GM18507 (cell line): ENCODE measurements around the gene RDX.
A peak's percentile ranks its signal among the peaks of the same experiment; 100 is the strongest.

ENCODE experiments used
- DNase-seq: peaks from one replicate; pipeline ENCODE4 v3.0.0; 2011; ENCODE audit warnings: low read depth; ENCODE audit not compliant: insufficient read length; ENCODE audit errors: extremely low spot score
- FAIRE-seq: peaks from 2 replicates; lab custom pipeline; 2011; peaks lifted over from hg19 to GRCh38; lab: Jason Lieb, UNC

RDX gene

DNA sequence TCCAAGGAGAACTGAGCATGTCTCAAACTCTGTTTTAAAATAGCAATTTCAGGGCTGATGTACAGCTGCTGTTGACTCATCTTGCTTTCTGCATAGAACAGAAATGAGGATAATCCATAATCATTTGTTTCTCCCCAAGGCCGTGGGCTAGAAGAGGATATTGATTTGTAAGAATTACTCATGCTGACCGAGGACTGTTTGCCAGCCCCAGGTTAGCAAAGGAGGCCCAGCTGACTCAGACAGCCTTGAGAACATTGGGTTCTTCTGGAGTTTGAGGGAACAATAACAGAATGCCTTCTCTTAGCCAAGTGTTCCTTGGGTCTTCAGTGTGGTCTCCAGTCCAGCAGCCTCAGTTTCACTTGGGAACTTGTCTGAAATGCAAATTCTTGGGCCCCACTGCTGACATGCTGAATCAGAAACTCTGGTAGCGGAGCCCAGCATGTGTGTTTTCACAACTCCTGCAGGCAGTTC is 111.3 kb downstream of the RDX start:
- no peak for FAIRE-seq

DNA sequence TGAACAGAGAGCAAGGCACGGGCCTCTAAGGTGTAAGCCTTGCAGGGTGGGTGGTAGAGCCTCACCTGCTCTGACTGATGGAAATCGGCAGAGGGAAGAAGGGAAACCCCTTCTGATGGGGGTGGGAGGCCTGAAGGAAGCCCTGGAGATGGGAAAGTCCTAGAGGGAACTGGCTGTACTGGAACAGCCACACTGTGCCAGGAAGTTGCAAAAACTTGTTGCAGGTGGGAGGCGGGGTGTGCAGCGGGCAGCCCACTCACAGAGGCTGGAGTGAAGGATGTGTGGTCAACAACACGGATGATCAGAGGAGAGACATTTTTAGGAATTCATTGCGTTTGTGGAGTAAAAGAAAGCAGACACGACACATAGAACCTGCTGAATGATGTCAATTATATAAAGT is 112.0 kb downstream of the RDX start:
- DNase-seq: no peak
- FAIRE-seq: no peak

More for the DNA sequence above, 111.3 kb downstream of the RDX start:
- DNase-seq: no peak

DNA sequence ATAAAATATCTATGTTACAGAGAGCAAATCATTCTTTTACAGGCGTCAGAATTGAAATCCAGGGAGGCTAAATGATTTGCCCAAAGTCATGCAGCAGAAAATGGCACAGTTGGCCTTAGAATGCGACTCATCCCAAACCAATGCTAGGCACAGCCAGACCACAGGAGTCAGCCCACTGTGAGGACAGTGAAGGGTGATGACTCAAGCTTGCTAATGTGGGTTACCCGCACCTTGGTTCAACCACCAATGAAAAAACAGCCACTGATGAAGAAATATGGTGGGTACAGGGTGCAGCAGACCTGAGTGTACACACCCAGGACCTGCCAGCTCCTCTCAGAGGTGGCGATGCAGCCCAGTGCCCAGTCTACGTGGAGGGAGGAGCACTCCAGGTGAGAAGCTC is 113.5 kb downstream of the RDX start:
- DNase-seq (no peak), FAIRE-seq (no peak)

DNA sequence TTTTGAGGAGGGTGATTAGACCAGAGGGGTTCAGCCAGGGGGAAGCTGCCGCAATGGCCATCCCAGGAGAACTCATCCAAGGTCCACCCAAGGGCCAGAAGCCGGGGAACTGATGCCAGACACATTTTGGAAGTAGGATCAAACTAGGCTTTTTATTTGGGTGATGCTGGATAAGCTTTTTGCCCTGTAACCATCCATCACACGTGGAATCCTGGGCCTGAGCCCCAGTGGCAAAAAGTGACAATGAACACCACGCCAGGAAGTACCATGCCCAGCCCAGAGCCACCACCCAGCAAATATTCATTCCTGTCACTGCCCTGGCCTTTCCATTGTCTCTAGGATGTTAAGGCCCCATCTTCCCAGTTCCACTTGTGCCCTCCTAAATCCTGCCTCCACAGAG is 117.3 kb downstream of the RDX start:
- DNase-seq (no peak), FAIRE-seq (no peak)

DNA sequence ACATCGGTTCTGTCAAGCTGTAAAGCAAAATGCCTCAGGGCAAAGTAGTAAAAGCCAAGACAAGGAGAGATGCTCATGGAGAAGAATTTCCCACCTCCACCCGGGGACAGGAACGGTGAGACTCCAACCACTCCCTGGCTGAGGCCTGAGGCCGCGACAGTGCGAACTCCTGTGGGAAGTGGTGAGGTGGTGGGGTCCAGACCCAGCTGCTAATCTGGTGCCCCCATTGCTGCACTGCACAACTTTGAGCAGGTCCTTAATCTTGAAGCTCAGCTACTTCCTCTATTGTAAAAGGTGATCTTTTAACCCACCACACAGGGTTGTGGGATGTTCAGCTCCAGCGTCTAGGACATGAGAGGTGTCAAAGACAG is 119.3 kb downstream of the RDX start:
- DNase-seq: no peak
- no peak for FAIRE-seq

DNA sequence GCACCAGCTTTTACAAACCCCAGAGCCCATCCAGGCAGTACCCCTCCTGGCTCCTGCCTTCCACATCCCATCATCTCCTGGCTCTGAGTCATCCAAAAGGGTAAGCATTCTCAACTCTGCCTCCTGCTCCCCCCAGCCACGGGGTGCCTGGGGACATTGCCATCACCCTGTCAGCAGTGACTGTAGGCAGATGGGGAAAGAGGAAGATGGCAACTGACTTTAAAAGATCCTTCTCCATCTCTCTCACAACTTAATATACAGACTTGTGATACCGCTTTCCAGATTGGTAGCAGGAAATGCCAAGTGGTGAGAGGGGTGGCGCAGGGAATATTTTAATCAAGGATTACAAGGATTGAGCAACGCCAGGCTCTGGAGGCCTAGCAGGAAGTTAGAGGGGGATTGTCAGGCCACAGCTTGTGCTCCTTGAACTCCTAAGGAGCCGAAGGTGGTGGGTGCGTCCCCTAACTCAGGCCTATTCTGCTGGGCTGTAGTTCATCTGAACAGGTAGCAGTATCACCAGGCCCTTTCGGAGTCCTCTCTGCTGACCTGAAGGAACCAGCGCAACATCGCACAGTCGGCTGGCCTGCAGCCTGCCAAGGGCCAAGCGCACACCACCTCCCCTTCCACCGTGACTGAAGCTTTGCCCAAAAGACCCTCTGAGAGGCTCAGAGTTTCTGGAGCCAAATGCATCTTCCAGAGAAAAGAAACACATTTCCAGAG is 119.9 kb downstream of the RDX start:
- FAIRE-seq (no peak), DNase-seq (no peak)

DNA sequence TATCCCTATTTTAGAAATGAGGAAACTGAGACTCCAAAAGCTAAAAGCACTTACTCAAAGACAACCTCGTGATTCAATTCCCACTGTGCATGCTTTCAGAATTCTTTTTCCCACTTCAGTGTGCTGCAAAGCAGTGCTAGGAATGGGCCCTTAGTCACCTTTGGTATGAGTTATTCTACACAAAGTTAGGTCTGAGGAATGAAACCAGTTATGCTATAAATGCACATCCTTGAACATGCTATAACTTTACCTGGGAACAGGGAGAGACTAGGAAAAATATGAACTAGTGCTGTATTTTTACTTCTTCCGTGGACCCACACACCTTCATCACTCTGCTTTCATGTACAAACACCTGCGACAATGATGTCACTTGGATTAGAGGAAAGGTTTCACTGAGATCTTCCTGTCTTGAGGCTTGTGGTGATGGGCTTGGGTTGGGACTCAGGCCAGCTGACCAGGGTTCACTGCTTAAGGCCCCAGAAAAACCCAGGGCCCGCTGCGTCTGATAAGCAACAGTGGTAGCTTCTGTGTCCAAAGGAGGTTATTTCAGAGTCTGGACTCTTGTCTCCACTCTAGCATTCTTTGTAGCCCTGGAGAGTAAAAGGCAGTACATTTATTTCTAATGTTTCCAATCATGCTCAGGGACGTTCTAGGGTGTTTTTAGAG is 121.6 kb downstream of the RDX start:
- DNase-seq: no peak
- no peak for FAIRE-seq

DNA sequence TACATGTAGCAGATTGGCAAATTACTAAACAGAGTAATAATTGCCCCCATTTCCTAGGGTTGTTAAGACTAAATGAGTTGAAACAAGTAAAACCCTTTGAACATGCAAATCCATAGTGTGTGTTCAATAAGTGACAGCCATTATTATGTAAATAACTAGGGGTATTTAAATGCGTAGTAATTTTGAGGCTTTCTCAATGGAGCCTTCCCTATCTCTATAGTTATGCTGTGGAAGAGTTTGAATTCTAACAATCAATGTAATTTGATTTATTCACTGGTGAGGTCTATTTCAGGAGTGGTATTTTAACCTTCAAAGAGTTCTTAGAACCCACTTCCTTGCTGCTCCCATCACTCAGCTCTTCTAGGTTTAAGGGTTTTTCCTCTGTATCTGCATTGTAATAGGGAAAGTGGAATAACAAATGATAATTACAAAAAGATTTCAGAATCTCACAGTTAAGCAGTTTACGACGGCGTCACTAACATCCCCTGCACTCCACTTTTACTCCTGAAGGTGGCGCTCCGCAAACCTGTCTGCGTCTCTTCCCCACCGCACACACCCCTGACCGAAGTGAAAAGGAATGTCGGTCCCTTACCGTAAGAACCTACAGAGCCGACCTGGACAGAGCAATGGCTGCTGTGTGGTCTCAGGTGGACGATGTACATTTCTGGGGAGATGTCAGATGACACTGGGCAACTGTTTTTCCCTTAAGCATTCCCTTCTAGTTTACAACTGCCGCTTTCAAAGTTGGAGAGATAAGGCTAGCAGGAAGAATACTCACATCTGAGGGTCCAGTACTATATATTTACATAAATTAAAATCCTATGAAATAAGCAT is 122.4 kb downstream of the RDX start:
- DNase-seq (peak; percentile 18), FAIRE-seq (peak; percentile 64)

DNA sequence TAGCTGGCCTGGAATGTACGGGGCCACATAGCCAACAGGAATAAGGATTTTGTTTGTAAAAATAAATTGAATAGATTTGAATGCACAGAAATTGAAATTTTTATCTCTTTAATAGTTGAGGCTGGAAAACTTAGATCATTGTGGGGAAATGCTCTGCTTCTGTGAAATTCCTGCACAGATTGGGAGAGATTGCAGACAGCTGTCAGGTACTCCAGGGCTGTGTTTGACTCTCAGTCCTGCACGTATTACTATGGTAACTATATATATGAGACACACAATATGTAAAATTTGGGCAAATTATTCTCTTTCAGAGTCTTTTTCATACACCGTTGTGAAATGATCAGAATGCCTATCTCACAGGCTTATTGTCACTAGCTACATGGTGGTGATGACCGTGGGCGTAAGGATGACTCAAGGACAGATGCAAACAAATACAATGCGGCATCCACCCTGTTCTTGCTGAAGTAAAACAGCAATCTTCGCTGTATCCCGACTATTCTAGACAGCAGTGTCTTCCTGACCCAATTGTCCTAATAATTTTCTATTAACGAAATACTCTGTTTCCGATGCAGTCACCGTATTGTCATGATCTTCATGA is 123.8 kb downstream of the RDX start:
- DNase-seq (no peak), FAIRE-seq (no peak)

DNA sequence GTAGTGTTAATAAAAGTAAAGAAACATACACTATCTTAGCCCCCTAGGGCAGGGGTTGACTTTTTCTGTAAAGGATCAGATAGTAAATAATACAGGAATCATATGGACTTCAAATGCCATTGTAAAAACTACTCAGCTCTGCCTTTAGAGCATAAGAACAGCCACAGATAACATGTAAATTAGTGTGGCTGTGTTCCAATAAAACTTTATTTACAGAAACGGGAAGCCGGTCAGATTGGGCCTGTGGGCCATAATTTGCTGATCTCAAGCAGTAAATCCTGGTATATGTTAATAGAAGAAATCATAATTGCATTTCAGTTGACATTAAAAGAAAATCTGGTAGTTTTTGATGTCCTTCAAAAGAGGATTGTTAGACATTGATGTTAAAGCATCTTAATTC is 126.7 kb downstream of the RDX start:
- FAIRE-seq (no peak), DNase-seq (no peak)

DNA sequence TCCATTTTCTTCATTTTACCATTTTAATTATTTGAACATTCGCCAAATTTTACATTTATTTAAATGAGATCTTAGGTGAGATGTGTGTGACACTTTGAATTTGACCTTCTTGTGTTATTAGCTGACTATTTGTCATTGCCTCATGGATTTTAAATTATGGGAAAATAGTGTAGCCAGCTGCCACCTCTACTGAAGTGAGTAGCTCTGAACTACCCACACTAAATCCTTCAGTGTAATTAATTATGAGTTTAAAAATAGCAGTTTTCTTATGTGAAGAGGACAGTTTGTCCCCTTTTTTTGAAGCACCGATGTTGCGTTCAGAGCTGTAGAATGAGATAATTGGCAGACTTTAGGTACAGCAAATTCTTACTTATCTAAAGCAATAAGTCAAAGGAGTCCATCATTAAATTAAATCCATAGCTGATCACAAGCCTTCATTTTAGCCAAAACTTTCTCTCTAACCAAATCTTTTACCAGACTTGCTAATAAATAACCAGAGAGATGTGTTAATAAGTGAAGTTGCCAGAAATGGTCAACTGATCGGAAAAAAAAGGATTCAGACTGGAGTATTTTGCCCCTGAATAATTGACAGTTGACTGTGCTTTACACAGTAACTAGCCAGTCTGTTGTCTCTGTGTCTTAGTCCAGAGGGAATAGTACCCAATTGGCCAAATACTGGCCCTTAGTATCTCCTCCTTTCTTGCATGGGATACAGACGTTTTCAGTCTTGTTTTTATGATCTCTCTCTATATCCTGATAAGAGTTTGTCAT is 128.2 kb downstream of the RDX start:
- no peak for DNase-seq
- FAIRE-seq: peak; percentile 24

DNA sequence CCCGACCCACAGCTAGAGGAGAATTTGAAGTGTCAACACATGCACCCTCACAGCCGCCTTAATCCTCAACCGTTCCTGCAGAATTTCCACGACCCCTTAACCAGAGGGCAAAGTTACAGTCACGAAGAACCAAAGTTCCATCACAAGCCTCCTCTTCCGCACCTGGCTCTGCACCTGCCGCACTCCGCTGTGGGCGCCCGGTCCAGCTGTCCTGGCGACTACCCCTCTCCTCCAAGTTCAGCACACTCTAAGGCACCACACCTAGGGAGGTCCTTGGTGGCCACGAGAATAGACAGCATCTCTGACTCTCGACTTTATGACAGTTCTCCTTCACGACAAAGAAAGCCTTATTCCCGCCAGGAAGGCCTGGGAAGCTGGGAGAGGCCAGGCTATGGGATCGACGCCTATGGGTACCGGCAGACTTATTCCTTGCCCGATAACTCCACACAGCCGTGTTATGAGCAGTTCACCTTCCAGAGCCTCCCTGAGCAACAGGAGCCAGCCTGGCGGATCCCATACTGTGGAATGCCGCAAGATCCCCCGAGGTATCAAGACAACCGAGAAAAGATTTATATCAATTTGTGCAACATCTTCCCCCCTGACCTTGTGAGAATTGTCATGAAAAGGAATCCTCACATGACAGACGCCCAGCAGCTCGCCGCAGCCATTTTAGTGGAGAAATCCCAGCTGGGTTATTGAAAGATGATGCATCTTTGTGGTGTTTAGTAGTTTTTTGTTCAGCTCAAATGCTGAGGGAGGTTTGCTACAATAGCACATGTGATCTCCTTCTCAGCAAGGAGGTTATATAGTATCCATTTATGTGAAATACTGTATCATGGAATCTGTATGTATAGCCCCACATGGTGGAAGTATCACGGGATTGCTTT is 131.1 kb downstream of the RDX start:
- no peak for DNase-seq
- no peak for FAIRE-seq

DNA sequence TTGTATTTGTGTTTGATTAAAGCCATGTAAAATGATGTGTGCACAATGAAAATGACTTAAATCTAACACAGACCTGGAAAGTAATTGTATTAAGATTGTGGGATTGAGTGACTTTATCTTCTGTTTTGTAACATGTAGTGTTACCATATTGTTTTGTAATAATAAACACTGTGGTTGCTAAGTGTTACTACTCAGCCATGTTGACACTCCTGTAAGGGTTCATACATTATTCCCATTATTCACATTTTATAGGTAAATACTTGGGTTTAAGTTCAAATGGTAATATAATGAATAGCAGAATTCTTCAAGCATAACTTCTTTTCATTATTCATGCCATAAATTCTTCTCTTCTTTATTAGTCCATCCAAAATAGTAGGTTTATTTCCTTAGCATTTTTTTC is 134.2 kb downstream of the RDX start:
- FAIRE-seq (no peak), DNase-seq (no peak)

DNA sequence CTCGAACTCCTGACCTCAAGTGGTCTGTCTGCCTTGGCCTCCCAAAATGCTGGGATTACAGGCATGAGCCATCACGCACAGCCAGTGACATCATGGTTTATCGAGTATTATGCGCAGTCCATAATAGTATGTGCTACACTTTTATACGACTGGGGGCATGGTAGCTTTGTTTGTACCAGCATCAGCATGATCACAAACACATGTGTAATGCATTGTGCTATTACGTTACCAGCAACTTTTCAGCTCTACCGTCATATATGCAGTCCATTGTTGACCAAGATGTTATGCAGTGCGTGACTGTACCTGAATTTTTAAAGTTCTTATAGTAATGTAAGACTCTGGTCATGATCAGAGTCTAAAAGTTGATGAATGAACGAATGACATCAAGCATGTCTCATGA is 135.4 kb downstream of the RDX start:
- no peak for FAIRE-seq
- no peak for DNase-seq

DNA sequence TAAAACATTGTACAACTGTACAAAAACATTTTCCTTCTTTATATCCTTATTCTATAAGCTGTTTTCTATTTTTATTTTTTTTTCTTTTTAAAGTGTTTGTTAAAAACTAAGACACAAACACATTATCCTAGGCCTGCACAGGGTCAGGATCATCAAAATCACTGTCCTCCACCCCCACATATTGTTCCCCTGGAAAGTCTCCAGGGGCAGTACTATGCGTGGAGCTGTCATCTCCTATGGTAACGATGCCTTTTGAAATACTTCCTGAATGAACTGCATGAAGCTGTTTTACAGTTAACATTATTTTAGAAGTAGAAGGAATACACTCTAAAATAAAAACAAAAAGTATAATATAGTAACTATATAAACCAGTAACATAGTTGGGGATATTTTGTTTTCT is 136.0 kb downstream of the RDX start:
- DNase-seq (no peak), FAIRE-seq (no peak)

DNA sequence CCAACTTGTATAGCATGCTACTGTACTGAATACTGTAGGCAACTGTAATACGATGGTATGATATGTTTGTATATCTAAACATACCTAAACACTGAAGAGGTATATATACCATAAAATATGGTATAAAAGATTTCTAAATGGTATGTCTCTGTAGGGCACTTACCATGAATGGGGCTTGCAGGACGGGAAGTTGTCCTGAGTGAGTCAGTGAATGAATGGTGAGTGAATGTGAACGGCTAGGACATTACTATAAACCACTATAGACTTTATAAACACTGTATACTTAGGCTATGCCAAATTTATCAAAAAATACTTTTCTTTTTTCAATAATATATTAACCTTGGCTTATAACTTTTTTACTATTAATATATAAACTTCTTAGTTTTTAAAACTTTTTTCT is 136.4 kb downstream of the RDX start:
- DNase-seq: no peak
- no peak for FAIRE-seq

DNA sequence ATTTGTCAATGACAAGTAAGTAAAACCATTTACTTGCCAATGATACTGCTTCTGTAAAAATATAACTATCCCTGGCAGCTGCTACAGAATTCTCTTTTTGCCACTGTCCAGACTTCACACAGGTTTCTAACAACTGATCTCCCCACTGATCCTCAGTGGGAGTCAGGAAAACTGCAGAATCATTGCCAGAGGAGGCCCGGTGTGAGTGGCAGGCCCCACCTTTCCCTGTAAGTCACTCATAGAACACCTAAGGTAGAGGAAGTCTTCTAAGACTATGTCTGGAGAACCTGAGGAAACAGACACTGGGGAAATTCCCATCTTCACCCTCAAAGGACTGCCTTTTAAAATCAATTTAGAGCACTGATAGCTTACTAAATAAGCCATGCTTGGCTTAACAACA is 136.9 kb downstream of the RDX start:
- no peak for DNase-seq
- FAIRE-seq: no peak

DNA sequence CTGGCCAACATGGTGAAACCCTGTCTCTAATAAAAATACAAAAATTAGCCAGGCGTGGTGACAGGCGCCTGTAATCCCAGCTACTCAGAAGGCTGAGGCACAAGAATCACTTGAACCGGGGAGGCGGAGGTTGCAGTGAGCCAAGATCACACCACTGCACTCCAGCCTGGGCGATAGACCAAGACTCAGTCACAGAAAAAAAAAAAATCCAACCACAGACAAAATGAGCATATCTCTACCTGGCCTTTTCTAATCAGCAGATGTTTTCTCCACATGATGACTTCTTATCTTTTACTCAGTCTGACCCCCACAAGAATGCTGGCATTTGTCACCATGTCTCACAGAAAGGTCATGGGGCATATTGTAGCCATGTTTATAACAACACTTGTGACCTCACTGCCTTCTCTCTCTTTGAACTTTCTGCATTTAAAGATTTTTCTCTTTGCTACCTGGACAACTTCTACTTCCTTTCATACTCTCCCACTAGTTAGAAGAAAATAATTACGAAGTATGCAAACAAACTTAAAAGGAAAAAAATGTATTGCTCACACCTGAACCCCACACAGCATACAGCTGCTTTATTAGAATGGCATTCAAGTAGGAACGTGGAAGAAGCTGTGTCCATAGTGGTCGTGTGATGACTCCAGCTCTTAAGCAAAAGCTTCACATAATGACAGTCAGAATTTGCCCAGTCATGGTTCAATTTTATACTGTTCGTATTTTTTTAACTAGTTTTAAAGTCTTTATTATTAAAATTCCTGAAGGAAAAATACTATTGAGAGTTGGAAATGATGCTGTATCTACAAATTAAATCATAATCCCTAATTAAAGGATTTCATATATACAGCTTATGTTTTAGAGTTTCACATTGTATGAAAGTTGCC is 137.9 kb downstream of the RDX start:
- no peak for FAIRE-seq
- no peak for DNase-seq
